Lung microvascular endothelial cell (primary cell): ENCODE measurements around the gene GYPB. TPM values are rescaled to one million over a fixed set of nuclear protein-coding genes. Genes with fewer than 3 reads are reported as not detected.
A peak's percentile ranks its signal among the peaks of the same experiment; 100 is the strongest.
"Not testable (repeated sequence)": the region's sequence is repeated elsewhere in the genome, so short reads cannot be mapped to it uniquely, and the experiment has no call there.

Source experiments
- DNase-seq, 2 donors: peaks; one replicate each; pipeline versions ENCODE4 v3.0.0 to v3.0.0-alpha.2; 2010; ENCODE audit warnings: low read depth in 2 of 2
- total RNA-seq: library from RNA; depleted of rRNA; stranded (reverse); fragments of >200 nt; gene quantifications from 2 replicates; pipeline ENCODE4 v1.2.1, GENCODE V29; 2014

The GYPB gene
- total RNA-seq, result not detected in 2 replicates

DNA sequence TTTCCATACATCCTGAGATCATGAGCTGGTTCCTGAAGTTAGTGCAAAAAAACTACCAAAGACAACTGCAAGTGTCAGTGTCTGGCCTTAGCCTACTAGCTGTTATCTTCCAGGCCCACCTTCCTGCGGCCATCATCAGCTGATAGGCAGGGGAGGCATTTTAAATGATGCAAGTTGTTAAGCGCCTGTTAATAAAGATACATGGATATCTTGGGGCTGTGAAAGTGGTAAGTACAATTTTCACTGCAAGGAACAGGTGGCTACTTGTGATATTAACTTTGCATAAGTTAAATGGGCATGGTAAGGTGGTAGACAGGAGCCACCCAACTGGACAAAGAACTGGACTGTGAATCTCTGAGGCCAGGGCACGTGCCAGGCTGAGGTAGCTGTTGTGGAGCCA, at the start of gene GYPB:
GYPB (minus strand) TSS at position 104 of the 400 bp plus-strand sequence; CDS start at position 11, 93 bp downstream.
- DNase-seq, result not testable (repeated sequence)

DNA sequence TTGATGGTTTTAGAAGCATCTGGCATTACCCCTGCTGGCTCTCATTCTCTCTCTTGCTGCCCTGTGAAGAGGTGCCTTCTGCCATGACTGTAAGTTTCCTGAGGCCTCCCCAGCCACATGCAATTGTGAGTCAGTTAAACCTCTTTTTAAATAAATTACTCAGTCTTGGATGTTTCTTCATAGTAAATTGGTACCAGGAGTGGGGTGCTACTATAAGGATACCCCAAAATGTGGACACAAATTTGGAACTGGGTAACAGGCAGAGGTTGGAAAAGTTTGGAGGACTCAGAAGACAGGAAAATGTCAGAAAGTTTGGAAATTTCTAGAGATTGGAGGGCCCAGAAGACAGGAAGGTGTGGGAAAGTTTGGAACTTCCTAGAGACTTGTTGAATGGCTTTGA, 42.4 kb upstream of the GYPB start:
- DNase-seq, result not testable (repeated sequence)

DNA sequence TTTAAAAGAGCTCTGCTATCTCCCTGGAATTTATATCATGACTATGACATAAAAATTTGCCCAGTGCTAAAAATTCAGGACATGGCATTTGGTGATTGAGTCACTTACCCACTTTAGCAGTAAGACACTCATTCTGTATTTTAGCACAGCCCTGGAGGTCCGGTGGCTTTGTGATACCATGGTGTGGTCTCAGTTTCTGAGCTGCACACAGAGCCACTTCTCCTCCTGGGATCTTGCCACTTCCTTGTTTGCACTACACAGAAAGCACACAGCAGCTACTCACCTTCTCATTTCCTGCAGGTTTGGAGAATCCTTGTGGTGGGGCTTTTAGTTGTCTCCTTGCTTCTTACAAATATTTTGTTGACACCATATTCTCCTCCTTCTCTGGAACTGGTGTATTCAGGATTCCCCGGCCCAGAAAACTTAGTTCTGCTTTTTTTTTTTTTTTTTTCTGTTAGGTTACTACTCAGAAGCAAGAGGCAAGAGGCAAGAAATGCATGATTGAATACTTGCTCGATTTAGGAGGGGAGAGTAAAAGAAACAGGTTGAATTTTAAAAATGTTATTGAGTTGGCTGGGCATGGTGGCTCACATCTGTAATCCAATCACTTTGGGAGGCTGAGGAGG, 41.2 kb upstream of the GYPB start:
- not testable (repeated sequence) for DNase-seq

DNA sequence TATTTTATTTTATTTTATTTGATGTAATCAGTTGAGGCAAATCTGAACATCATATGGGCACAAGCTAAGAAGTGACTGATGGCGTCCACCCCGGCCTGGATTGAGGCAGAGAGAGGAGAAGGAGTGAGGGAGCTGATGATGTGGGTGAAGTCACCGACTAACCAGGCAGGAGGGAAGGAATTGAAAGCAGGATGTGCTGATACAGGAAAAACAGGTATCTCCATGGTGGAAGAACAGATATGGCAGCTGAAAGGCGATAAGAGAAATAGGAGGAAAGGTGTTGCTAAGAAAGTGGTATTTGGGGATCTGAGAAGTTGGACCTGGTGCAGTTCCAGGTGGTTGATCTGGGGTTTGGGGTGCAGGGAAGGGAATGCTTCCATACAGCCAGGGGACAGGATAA, 37.6 kb upstream of the GYPB start:
- DNase-seq, result no peak

DNA sequence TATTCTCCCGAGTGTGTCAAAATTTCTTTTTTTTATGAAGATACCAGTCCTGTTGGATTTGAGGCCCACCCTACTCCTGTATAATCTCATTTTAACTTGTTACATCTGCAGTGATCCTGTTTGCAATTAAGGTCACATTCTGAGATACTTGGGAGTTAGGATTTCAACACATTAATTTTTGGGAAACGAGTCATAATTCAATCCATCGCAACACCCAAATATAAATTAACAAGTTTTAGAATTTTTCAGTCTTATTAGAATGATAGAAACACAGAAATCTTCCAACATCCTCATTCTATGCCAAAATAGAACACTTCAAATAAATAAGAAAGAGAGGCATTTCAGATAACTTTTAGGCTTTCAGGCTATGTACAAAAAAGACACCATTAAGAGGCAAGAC, 36.2 kb upstream of the GYPB start:
- not testable (repeated sequence) for DNase-seq

DNA sequence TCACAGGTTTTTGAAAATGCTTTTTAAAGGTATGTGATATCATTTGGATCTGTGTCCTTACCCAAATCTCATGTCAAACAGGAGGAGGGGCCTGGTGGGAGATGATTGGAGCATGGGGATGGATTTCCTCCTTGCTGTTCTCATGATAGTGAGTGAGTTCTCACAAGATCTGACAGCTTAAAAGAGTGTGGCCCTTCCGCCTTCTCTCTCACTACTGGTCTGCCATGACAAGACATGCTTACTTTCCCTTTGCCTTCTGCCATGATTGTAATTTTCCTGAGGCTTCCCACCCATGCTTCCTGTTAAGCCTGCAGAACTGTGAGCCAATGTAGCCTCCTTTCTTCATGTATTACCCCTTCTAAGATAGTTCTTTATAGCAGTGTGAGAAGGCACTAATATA, 32.3 kb upstream of the GYPB start:
- DNase-seq, result not testable (repeated sequence)

DNA sequence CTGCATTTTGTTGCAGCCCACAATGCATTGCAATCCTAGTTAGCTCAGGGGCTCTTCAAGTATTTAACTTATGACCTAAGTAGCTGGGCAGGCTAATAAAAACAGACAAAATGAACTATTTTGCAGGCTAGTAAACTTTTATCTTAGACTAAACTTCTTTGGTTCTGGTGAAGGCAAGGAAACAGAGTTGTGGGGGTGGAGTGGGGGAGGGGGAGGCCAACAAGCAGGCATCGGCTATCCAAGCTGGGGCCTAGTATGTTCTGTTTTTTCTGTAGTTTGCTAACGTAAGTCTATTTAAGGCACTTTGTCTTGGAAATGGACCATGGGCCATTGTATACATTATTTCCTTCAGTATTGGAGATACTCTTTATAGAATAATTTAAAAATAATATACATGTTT, 31.5 kb upstream of the GYPB start:
- DNase-seq, result not testable (repeated sequence)

DNA sequence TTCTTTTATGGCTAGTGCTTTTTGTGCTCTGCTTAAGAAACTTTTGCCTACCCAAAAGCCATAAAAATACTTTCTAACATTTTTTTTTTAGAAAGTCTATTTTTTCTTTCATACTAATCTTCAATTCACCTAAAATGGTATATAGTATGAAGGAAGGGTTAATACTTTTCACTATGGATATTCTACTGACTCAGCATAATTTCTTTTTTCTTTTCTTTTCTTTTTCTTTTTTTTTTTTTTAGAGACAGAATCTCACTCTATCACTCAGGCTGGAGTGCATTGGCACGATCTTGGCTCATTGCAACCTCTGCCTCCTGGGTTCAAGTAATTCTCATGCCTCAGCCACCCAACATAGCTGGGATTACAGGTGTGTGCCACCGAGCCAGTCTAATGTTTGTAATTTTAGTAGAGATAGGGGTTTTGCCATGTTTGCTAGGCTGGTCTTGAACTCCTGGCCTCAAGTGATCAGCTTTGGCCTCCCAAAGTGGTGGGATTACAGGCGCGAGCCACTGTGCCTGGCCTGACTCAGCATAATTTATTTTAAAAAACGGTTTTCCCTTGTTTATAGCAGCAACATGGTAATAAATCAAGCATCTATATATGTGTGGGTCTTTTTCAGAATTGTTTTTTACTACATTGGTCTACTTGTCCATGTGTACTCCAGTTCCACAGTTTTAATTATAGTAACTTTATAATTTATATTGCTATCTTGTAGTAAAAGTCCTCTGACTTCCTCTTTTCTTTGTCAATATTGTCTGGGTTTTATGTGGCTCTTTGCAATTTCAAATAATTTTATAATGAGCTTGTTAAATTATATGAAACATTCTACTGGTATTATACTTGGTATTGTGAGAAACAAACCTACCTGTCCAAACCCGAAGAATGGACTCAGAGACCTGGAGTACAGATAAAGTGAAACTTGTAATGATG, 30.6 kb upstream of the GYPB start:
- DNase-seq, result not testable (repeated sequence)

DNA sequence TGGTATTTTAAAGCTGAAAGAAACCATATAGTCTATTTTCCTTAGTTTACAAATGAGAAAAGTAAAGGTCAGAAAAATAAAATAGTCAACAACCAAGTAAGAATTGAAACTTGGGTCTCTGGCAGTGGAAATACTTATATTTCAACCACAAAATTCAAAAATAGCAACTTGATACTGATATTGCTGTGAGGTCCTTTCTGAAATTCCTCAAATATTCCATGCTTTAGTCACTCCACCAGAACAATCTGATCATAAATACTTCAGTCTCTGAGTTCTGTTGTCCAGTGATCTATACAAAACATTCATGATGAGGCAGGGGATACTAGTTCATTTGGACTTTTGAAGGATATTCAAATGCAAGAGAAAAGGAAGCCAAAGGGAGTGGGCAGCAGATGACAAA, 25.8 kb upstream of the GYPB start:
- DNase-seq, result not testable (repeated sequence)

DNA sequence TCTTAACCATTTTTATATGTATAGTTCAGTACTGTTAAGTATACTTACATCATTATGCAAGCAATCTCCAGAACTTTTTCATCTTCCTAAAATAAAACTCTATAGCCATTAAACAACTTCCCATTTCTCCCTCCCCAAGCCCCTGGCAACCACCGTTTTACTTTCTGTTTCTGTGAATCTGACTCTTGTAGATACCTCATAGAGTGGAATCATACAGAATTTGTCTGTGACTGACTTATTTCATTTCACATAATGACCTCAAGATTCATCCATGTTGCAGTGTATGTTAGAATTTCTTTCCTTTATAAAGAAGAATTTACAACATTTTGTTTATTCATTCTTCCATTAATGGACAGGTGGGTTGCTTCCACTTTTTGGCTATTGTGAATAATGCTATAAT, 13.4 kb upstream of the GYPB start:
- not testable (repeated sequence) for DNase-seq

DNA sequence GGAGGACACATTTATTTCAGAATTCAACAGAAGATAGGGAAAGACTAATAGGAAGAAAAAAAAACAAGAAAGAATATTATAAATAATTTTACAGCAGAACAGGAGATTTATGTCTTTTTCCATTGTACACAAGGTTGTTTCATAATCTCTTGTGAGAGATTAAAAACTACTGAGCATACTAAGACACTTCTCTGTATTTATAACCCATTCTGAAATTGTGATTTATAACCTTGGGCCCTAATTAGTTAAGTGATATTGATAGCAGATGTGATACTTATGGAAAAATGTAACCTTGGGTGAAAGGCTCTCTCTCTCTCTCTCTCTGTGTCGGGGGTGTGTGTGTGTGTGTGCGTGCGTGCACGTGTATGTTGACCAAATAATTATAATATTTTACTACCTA, 12.7 kb upstream of the GYPB start:
- not testable (repeated sequence) for DNase-seq

DNA sequence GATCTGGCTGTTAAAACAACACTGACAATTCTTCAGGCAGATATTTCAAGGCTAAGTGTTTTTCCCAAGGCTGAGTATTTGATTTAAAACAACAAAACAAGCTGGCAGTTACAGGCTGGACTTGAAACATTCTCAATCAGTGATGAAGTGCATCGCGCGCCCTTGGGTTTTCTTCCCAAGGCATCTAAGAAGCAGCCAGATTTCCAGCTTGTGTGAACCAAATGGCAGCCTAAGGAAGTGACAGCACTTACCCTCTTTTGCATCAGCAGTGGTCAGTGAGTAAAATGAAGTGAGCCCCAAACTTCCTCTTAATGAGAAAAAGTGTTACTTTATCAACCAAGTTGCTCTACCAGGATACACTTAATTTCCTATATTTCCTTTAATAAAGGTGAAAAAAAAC, 12.2 kb upstream of the GYPB start:
- DNase-seq, result not testable (repeated sequence)

DNA sequence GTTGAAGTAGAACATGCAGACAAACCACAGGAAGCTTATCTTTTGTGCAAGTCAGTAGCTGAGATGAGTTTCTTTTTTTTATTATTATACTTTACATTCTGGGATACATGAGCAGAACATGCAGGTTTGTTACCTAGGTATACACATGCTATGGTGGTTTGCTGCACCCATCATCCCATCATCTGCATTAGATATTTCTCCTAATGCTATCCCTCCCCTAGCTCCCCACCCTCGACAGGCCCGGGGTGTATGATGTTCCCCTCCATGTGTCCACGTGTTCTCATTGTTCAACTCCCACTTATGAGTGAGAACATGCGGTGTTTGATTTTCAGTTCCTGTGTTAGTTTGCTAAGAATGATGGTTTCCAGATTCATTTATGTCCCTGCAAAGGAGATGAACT, 11.5 kb upstream of the GYPB start:
- not testable (repeated sequence) for DNase-seq

DNA sequence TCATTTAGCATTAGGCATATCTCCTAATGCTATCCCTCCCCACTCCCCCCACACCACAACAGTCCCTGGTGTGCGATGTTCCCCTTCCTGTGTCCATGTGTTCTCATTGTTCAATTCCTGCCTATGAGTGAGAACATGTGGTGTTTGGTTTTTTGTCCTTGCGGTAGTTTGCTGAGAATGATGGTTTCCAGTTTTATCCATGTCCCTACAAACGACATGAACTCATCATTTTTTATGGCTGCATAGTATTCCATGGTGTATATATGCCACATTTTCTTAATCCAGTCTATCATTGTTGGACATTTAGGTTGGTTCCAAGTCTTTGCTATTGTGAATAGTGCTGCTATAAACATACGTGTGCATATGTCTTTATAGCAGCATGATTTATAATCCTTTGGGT, 7.5 kb upstream of the GYPB start:
- DNase-seq, result not testable (repeated sequence)

DNA sequence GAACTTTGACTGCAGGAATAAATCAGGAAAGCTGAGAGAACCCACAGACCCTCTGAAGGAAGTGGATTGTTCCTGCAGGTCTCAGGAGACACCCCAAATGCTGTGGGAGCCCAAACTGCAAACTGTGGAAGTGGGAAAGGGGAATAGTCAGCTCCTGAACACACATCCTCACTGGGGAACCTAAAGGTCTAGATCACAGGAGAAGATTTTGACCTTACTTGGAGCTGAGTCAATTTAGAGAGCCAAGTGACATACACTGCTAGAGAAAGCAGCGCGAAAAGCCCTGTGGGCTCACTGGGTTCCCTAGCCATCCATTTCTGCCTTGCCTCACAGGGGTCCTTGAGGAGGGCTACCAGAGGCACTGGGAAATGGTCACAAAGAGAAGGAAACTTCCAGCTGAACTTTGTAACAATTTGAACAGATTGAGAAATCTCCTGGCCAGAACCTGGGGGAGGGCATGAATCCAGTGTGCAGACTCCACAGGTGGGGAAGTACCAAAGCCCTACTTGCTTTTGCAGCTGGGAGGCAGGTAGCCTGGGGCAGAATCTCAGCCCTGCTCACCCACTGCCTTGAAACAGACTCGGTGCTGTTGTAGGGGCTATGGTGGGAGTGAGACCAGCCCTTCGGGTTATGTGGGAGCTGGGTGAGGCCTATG, 5.3 kb upstream of the GYPB start:
- DNase-seq, result not testable (repeated sequence)

DNA sequence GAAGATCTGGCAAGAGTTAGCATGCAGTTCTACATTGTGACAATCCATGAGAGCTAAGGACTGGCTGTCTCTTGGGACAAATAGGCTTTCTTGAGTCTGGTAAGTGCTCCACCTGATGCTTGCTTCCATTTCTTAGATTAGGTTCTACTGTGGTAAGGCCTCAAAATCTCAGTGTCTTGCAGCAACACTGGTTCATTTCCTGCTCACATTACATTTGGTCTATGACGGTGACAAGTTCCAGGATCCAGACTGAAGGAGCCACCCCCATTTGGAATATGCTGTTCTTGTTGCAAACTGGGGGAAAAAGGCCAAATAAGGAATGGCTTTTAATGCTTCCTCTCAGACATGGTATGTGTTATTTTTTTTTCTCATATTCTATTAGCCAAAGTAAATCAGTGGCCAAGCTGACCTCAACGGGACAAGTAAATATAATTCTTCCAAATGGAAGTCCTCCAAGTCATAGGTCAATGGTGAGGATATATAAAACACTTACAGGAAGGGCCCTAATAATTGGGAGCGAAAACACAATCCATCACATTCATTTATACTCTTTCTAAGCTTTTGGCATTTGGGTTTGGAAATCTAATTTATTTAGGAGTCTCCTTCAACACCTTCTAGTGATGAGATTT, 3.7 kb upstream of the GYPB start:
- DNase-seq, result not testable (repeated sequence)

DNA sequence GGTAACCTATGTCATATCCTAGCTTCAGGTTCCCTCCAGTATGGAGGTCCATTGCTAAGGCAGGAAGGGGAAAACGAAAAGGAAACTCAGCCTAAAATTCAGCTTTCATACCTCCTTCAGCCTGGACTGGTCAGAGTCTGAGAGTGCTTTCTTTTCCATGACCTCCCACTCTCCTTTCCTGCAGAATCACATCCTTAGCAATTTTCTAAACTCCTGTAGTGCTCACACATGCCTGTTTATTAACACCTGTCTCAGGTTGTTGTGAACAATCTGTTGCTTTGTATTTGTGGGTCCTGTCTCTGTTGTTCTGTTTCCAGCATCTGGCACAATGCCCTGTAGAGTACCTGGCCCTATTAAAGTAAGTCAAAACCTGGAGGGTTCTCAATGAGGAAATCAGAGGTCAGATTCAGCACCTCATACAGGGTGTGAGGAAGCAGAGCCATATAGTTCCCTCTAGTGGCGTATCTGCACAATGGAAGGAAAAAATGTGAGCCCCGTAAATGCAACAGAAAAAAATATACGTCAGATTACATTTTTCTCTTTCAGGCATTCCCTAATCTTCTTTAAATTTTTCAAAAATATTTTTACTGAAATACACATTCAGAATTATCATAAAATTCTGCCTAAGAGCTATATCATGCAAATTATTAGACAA, 2.3 kb upstream of the GYPB start:
- peak; percentile 6 to 27 for DNase-seq

DNA sequence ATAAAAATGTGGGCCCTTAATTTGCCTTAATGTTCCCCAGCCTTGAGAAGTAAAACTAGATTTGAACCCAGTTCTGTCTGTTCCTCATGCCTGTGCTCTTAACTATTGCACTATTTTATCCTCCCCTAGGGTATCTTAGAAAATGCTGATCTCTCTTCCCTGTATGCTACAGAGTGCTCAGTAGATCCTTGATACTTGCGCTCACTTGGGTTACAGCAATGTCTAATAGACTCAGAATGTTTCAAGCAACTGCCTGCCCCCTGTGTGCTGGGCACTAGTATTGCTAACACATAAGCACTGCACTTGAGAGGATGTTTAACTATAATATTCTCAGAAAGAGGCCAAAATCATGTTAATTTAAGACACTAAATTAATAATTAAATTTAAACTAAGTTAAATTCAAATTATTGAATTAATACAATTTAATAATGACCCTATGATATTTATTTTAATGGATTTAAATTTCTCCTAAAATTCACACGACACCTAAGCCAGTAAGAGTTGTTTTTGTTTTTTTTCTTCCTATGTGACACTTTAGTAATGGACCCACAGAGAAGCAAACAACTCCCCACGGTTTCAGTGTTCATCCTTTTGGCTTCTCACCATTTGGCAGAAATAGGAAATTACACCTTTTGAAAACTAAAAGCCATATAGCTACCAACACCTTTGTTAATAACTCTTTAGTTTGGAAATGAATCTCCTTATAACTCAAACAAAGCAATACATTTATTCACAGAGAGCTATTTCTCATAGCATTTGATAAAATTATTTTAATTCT, 768 bp downstream of the GYPB start:
- not testable (repeated sequence) for DNase-seq

DNA sequence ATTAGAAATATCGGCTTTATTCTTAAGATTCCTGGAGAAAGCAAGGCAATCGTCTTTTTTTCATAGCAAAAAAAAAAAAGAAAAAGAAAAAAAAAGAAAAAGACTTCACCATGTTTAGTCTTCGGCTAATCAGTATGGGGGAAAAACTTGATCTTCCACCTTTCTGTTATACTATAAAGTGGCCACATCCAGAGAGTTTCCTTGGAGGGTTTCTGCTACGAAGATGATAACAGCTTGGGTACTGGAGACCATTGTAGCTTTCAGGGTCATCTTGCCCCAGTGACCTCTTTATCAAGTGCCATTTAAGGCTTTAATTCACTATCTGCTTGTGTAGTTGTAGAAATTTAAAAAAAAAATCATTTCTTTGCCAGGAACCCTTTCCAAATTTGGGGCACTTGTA, 1.9 kb downstream of the GYPB start:
- not testable (repeated sequence) for DNase-seq

DNA sequence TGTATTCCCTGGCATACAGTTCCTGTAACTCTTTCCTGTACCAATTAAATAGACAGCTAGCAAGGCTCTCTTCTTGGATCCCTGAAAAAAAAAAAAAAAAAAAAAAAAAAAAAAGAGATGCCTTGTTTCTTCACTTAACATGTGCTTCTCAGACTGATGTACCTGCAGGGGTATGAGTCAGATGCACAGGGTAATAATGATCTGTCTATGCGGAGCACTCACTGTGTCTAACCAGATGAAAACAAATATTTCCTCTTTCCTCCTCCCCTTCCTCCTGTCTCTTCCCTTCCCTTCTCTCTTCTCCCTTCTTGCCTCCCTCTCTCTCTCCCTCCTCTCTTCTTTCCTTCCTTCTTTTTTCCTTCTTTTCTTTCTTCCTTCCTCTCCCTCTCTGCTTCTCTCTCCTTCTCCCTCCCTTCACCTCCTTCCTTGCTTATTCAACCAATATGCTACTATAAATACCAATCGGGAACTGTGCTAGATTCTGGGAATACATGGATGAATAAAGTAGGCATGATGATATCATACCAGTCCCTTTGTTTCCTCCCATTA, 3.0 kb downstream of the GYPB start:
- DNase-seq, result not testable (repeated sequence)
